Retinal pigment epithelial cell (primary cell): ENCODE measurements around the gene C4orf51.

ENCODE experiments used
- DNase-seq: peaks from one replicate; pipeline ENCODE4 v3.0.0-alpha.2; 2010; ENCODE audit warnings: low read depth
- H3K4me3 ChIP-seq: 2 replicates; pipeline ENCODE4 v1.5.1; 2011; ENCODE audit warnings: mild to moderate bottlenecking, low read length, control low read depth, moderate library complexity
- TF ChIP-seq, protein P1 (sequence below): conservative IDR thresholded peaks from 2 replicates; pipeline ENCODE4 v1.5.1; 2011; ENCODE audit warnings: low read depth, low read length, control low read depth, inconsistent platforms

Gene C4orf51

DNA sequence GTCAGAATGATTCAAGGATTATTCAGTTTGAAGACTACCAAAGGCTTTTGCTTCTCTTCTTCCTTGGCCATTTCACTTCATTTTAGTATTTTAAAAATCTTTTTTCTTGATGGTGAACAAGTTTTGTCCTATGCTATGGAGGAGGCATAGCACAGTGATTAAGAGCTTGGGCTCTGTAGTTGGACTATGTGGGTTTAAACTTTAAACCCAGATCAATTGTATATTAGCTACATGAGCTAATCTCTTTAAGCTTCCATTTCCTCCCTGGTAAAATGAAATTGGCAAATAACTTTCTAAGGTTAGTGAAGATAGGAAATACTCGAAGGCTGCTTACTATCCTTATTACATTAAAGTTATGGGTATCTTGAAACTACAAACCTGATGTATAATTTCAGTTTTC lies 23.8 kb upstream of the C4orf51 start:
- no peak for DNase-seq
- TF ChIP-seq, protein P1, sequence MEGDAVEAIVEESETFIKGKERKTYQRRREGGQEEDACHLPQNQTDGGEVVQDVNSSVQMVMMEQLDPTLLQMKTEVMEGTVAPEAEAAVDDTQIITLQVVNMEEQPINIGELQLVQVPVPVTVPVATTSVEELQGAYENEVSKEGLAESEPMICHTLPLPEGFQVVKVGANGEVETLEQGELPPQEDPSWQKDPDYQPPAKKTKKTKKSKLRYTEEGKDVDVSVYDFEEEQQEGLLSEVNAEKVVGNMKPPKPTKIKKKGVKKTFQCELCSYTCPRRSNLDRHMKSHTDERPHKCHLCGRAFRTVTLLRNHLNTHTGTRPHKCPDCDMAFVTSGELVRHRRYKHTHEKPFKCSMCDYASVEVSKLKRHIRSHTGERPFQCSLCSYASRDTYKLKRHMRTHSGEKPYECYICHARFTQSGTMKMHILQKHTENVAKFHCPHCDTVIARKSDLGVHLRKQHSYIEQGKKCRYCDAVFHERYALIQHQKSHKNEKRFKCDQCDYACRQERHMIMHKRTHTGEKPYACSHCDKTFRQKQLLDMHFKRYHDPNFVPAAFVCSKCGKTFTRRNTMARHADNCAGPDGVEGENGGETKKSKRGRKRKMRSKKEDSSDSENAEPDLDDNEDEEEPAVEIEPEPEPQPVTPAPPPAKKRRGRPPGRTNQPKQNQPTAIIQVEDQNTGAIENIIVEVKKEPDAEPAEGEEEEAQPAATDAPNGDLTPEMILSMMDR = no peak
- H3K4me3 ChIP-seq = no peak overlapping the region

DNA sequence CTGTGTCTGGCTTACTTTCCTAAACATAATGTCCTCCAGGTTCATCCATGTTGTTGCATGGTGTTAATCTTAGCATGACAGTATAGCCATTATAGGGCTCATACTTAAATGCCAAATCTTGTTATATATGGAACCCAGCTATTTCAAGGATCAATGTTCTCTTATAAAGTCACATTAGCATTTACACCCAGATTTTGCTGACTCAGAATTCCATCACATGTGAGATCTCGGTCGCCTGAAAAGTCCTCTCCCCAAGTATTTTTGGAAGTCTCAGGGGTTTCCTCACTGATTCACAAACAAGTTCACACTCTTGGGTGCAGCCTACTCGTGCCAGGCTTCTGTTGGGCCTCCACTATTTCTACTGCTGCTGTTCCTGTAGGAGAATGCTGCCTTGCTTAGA lies 19.9 kb upstream of the C4orf51 start:
- no peak for DNase-seq
- TF ChIP-seq, protein P1 = no peak

DNA sequence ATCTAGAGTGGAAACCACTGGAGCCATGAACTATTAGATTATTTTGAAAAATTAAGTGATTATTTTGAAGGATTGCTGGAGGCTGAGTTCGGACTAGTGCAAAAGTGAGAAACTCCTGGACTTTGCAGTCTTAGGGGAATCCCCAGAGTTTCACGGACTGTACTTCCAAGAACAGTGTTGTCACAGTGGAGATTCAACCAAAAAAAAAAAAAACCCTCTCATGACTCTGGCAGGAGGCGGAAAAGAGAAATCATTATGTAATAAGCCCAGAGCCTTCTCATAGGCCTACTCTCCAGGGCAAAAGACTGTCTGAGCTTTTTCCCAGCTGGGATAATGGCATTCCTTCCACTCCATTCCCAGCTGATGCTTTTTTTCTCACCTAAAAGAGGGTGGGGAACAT lies 16.8 kb upstream of the C4orf51 start:
- DNase-seq = no peak

More for the DNA sequence above, 19.9 kb upstream of the C4orf51 start:
- H3K4me3 ChIP-seq = no peak overlapping the region

DNA sequence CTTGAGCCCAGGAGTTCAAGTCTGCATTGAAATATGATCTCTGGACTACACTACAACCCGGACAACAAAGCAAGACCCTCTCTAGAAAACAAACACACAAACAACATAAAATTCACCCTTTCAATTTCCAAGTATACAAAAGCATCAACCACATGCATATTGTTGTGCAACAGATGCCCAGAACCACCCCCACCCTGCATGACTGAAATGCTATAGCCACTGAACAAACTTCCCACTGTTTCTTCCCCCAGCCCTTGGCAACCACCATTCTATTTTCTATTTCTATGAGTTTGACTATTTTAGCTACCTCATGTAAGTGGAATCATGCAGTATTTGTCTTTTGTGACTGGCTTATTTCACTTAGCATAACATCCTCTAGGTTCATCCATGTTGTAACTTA lies 14.2 kb upstream of the C4orf51 start:
- DNase-seq = no peak
- TF ChIP-seq, protein P1 = no peak
- no peak overlapping the region for H3K4me3 ChIP-seq

More for the DNA sequence above, 16.8 kb upstream of the C4orf51 start:
- TF ChIP-seq, protein P1 = no peak
- H3K4me3 ChIP-seq = no peak overlapping the region

DNA sequence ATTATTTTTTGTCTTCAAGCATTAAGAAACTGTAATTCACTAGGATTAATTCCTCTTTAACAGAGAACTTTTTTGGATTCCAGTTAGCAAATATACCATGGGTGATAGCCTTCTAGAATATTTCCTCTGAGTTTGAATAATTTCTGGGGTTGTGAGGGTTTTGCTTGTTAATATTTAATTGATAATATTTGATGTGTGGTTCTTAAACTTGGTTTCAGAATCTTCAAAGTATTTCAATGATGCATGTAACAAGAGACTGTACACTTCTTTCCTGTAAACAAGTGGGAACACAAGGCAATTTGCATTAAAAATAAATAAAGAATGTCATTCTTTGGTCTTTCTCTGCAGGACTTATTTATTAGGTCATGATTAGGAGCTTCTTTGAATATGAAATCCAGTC lies 9.5 kb upstream of the C4orf51 start:
- DNase-seq = no peak
- no peak overlapping the region for H3K4me3 ChIP-seq
- TF ChIP-seq, protein P1 = no peak

DNA sequence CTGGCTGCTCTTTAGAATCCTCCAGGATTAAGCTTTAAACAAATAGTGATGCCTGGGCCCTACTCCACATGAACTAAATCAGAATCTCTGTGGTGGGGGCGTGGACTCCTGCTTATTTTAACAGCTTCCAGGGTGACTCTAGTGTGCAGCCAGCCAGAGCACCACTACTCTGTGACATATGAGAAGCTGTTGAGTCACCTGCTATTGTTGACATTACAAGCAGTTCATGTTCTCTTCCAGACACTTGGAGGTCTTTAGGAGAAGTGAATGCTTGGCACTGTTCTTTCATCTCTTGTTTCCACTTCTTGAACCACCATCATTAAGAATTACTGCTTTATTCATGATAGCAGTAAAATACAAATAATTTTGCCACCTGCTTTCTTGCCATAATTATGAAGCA lies 426 bp upstream of the C4orf51 start:
- DNase-seq = peak; percentile 80
- H3K4me3 ChIP-seq = no peak overlapping the region
- TF ChIP-seq, protein P1 = no peak

DNA sequence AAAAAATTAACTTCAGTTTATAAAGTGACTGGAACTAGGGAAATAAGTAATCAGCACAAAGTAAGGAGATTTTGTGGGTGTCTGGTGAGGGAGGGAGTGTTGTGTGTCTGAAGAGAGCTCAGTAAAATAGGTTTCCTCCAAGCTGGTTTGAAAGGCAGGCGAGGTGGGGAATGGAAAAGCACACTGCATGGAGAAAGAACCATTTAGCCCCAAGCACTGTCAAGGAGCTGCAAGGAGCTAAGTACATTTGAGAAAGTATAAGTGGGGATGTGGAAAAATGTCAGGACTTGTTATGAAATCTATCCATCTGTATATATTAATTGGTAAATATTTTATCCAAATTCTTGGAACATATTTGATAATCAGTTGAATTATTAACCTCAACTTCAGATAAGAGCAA lies 956 bp downstream of the C4orf51 start:
- DNase-seq = no peak
- TF ChIP-seq, protein P1 = no peak
- H3K4me3 ChIP-seq = no peak overlapping the region
